ENCODE measurements around the gene FRS2. TPM values are rescaled to one million over a fixed set of nuclear protein-coding genes. Genes with fewer than 3 reads are reported as not detected.
A peak's percentile ranks its signal among the peaks of the same experiment; 100 is the strongest.

The FRS2 gene
- total RNA-seq, 1 experiment from 2014 or later = 25.9 TPM

DNA sequence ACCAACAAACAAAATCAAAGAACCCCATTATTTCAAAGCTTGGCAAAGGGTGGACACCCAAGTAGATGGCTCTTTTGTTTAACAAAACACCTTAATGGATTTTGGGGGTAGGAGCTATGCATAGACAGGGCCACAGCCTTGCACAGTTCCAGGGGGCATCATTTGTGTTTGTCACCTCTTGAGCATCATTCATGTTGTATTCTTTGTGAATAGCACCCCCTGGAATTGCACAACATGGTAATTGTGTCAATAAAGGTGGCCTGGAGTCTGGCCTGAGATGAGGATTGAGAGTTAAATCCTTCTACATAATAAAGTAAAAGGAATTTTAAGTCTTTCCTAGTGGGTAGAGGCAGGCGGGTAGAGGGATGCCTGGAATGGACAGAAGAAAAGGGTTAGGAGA lies 3.3 kb upstream of the FRS2 start:
- no peak for DNase-seq (ENCODE audit: low read depth)

DNA sequence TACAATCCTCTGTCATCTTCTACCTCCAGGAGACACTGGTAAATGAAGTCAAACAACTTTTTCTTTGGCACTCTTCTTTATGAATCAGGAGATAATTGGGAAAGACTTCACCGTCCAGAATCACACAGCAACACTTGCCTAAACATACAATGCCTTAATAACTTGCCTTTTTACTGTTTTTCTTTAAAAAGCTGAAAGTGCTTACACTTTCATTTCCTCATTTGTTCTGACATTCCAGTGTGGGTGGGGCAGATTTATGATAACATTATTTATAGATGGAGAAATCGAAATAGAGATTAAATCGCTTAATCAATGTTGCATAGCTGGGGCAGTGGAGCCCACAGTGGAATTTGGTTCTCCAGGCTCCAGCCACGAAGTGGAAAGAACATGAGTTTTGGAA lies 2.8 kb upstream of the FRS2 start:
- no peak for DNase-seq (ENCODE audit: low read depth)

DNA sequence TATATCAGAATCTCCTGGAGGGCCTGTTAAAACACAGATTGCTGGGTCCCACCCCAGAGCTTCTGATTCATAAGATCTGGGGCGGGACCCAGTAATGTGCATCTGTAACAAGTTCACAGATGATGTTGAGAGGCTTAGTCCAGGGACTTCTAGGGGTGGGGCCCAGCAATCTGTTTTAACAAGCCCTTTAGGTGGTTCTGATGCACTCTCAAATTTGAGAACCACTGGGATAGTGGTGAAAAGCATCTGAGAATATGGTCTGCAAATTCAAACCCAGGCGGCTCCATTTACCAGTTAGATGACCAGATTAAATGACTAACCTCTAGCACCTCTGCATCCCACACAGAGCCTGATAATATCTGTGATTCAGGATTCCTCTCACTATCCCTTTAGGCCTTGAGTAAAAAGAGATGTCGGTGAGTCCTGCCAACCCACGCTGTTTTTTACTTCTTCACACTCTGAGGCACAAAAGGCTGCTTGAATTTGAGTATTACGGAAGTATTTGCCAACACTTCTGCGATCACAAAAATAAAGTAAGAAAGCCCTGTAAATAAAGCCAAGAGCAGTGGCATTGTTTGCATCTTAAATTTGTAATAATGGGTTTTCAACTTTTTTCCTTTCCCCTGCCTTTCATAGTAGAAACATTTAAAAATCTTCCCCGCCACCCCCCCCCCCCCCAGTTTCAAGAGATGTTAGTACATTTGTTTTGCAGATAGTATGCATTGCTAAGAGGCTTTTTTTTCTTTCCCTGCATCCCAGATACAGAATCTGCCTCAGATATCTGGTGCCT lies 1.8 kb upstream of the FRS2 start:
- peak; percentile 63 for DNase-seq (ENCODE audit: low read depth)

DNA sequence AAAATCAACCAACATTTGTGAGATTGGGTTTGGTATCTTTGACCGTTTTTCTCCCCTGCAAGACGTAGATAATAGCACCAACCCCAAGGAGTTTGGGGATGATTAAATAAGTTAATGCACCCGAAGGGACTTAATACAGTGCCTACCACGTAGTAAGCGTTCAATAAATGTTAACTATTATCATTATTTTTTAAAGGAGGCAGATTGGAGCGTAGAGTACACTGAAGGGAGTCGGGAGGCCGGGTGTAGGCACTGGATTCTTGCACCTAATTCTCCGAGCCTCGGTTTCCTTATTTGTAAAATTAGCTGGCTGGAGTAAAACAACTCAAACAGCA lies 367 bp upstream of the FRS2 start:
- no peak for DNase-seq (ENCODE audit: low read depth)

DNA sequence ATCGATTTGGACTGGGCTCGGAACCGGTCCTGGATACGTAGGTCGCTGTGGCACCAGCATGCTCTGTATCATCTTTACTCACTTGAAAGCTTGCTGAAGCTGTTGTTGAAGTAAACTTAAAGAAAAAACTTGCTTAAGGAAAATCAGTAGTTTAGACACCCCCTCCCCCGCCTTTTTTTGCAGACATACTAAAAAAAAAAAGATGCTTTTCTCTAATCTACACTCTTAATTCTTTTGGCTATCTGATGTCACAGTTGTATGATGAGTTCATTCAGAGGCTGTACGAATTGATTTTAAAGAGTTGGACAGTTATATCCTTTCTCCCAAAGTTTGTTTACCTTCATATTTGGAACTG lies 865 bp downstream of the FRS2 start:
- no peak for DNase-seq (ENCODE audit: low read depth)

DNA sequence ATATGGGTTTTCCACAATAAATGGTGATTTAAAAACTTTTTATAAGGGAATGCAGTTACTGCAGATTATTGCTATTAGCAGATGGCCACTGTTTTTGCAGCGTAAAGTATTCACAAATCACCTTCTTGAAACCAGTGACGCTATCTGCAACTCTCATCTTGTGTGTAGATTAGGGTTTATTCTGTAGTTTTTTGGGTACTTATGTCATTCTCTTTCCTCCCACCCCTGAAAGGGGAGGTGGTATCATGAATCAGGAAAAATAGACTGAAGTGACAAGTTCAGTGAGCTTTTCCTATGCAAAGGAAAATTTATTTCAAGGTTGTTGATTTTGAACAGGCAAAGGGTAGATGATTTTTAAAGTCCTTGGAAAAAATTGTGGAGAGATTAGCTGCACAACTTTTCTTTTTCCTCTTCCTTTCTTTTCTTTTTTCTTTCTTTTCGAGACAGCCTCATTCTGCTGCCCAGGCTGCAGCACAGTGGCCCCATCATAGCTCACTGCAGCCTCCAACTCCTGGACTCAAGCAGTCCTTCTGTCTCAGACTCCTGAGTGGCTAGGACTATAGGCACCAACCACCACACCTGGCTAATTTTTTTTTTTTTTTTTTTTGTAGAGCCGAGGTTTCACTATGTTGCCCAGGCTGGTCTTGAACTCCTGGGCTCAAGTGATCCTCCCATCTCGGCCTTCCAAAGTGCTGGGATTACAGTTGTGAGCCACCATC lies 1.6 kb downstream of the FRS2 start:
- DNase-seq (ENCODE audit: low read depth) = no peak

DNA sequence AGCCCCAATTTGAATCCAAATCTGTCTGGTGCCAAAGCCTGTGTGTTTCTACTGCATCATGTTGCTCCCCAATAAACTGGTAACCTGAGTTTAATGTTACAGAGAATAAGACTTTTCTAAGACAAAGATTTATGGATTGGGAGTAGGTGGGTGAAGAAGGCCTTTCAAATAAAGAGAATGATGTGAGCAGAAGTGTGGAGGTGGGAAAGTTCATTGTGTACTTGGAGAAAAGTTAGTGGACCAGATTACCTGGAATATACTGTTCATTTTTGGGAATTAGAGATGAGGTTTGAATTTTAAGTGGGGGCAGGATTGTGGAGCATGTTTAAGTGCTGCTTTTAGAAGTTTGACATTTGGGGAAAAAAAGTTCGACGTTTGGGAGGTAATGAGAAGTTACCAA lies 3.1 kb downstream of the FRS2 start:
- no peak for DNase-seq (ENCODE audit: low read depth)

DNA sequence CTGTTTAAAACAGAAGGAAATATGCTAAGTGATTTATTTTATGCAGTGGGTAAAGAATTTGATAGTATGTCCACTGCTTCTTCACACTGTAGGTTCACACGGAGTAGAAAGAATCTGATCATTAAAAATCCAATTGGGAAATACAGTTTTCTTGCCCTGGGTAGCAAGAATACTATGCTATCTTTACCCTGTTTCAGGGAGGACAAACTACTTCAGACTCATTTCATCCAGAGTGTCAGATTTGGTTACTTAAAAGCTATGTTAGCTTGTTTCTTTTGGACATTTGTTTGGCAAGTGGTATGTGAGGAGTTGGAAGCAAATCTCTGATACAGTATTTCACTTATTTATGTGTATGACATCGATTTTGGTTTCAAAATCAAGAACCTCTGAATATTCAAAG lies 4.3 kb downstream of the FRS2 start:
- DNase-seq (ENCODE audit: low read depth) = no peak

DNA sequence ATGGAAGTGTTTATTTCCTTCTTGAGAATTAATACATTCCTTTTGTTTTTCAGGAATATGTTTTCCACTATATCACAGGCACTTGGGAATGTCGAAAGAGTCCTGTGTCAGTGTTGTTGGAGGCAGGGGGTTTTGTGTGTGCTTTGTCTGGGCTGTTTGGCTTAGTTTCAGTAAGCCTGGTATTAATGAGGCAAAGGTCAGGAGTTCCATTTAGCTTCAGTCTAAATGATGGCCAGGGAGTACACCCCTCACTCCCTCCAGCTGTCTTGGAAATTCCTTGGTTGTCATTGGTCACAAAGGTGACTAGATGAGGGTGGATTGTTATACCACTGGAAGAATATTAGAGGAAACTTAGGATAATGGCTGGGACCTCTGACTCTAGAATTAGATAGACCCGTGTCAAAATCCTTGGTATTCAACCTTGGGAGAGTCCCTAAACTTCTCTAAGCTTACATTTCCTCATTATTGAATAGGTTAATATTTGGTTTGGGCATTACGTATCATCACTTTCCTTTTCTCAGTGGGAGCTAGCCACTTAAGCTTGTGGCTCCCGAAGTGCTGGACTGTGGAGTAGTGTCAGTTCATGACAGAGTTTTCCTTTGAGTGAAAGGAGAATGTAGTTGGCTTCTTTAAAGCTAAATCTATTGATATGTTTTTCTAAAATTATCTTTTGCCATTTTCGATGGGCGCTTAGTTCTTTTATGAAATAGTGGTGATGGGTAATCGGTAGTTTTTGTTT lies 5.2 kb downstream of the FRS2 start:
- peak; percentile 50 for DNase-seq (ENCODE audit: low read depth)

DNA sequence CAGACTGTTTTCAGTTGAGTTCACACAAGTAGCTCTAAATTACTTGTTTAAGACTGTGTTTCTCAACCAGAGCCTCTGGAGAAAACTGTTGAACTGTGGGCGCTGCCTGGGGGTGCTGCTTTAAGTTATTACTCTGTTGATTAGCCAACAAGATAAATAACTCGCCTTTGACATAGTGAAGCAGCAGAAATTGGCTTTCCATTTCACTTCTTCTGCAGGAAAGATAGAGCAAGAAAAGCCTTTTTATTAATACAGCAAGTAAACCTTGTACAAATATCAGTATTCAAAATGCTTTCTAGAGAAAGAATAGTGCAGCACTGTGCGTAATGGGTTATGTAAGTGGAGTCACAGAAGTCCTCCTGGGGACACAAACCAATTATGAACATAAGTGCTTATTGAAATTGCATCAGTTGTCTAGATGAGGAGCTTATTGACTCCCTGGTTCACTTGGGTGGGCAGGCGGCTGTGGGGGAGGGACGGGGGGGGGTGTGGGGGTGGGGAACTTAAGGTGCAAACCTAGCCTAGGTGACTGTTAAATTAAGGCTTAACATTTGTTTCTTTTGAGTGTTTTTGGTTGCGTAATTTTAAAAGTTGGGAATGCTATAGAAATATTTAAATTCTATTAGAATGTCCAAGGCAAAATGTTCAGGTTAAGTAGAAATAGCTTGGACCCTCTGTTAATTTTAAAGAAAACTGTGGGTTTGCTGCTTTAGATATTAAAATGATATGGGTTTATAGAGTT lies 6.3 kb downstream of the FRS2 start:
- DNase-seq (ENCODE audit: low read depth) = no peak

DNA sequence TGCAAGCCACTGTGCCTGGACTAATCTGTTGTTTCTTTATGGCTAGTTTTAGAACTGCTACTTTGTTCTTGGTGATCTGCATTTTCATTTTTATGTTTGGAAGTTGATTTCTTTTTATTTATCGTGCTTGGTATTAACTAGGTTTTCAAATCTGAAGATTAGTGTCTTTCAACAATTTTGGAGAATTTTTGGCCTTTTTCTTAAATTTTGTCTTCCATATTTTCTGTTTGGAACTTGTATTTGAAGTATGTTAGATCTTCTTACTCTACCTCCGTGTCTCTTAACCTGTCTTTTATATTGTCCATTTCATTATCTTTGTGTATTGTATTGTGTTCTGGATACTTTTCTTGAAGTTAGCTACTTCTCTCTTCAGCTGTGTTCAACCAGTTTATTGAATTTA lies 9.5 kb downstream of the FRS2 start:
- DNase-seq (ENCODE audit: low read depth) = no peak

DNA sequence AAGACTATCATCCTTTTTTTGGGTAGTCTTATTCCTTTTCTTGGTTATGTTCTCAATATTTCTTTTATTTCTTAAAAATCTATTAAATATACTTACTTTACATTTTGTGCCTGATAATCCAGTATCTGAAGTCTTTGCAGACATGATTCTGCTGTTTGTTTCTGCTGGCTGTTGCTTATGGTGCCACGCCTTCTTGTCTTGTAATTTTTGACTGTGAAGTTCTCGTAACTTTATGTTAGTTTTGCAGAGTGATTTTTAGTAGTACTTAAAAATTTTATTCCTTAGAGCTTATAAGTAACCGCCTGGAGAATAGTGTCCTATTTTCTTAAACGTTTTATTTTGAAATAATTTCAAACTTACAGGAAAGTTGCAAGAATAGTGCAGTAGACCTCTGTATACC lies 10.5 kb downstream of the FRS2 start:
- DNase-seq (ENCODE audit: low read depth) = no peak

DNA sequence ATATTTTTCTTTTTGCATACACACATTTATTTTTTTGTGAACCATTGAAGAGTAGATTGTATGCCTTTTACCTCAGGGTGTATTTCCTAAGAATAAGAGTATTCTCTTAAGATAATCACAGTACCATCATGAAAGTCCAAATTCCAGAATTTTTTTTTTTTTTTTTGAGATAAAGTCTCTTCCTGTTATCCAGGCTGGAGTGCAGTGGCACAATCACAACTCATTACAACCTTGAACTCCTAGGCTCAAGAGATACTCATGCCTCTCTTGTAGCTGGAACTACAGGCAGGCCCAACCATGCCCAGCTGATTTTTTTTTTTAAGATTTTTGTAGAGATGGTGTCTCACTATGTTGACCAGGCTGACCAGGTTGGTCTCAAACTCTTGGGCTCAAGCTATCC lies 10.9 kb downstream of the FRS2 start:
- DNase-seq (ENCODE audit: low read depth) = no peak

DNA sequence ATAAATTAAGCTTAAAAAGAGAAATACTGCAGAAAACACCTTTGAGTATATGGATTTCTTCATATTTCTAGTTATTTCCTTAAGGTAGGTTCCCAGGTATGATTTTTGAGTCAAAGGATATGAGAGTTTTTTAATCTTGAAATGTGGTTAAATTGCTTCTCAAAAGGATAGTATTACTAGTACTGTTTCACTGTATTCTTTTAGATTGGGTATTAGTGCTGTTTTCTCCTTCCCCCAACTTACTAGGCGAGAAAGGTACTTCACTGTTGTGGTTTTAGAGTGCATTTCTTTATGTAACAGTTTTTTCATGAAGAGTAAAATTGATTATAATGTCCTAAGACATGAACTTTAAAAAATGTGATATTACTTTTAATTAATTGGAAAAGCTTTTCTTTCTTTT lies 13.5 kb downstream of the FRS2 start:
- DNase-seq (ENCODE audit: low read depth) = no peak

DNA sequence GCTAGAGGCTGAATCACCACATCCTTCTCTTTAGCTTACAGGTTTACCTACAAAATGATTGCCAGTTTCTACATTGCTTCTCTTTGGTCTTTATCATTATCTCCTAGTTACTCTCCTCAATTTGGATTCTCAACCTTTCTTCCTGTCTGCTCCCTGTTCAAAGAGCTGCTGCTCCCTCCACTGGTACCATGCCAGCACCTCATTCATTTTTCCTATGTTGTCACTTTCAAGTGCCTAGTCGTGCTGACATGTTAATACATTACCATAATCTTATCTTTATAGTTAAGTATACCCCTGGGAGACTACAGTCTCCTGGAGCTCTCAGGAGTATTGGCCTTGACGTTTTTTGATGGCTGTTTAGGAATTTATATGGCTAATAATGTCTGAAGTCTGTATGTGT lies 14.2 kb downstream of the FRS2 start:
- no peak for DNase-seq (ENCODE audit: low read depth)

DNA sequence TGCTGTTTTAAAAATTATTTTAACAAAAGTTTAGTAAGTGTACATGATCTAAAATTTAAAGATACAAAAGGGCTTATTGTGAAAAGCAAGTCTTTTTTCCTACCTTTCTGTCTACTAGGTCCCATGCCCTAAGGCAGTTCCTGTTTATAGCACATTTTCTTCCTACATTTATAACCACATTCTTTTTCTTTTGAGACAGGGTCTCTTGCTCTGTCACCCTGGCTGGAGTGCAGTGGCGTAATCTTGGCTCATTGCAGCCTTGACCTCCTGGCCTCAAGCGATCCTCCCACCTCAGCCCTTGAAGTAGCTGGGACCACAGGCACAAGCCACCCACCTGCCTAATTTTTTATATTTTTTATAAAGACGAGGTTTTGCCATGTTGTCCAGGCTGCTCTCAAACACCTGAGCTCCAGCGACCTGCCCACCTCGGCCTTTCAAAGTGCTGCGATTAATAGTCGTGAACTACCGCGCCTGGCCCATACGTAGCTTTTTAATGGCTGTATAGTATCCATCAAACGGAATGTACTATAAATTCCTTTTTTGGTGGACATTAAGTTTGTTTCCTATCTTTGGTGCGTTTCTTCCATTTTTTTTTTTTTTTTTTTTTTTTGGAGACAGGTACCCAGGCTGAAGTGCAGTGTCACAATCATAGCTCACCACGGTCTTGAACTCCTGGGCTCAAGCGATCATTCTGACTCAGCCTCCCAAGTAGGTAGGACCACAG lies 20.9 kb downstream of the FRS2 start:
- peak; percentile 60 for DNase-seq (ENCODE audit: low read depth)

DNA sequence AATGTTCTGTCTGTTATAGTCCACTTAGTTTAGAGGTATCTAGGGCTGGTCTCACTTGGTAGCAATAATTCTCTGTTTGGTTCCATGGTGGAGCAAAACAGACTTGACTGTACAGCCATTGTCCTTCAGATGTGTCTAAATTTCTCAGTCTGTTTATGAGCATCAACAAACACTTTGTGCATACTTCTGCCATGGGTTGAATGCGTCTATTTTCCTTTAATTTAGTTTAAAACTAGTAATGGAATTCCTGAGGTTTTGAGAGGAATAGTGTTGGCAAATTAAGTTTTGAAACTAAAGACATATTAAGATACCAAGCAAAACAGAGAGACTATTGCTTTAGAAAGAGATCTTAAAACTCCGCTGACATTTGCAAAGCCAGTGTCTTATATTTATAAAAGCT lies 22.6 kb downstream of the FRS2 start:
- no peak for DNase-seq (ENCODE audit: low read depth)

DNA sequence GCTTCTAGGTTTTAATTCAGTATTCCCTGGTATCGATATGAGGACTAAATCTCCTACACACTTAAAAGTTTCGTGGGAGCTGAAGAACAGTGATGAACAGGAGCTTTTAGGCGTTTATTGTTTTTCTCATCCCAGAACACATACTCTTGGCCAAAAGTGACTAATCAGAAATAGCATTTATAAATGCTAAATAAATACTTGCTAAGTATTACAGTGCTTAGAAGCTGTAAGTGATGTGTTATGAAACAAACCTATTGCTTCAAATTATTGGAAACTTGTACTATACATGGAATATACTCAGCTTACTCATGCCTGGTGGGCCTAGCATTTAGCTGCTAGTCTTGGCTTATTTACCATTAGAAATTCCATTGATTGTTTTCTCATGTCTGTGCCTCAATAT lies 24.9 kb downstream of the FRS2 start:
- DNase-seq (ENCODE audit: low read depth) = no peak

DNA sequence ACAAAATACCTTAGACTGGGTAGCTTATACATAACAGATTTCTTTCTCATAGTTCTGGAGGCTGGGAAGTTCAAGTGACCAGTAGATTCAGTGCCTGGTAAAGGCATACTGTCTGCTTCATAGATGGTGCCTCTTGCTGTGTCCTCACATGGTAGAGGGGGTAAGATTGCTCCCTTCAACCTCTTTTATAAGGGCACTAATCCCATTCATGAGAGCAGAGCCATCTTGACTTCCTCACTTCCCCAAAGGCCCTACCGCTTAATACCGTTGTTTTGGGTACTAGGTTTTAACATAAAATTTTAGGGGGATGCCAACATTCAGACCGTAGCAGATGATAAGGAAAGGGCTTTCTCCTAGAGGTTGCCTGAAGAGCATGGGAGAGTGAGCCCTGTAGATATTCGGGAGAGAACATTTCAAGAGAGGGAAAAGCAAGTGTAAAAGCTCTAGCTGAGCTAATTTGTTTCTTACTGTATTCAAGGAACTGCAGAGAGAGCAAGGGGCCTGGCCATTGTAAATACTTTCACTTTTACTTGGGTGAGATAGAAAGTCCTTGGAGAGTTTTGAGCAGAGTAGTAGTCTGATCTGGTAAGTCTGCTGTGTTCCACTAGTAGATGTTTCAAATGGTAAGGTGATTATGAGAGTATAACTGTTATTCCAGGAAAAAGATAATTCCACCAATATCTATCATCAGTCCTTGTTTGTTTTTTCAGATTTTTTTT lies 27.3 kb downstream of the FRS2 start:
- DNase-seq (ENCODE audit: low read depth) = peak; percentile 50

DNA sequence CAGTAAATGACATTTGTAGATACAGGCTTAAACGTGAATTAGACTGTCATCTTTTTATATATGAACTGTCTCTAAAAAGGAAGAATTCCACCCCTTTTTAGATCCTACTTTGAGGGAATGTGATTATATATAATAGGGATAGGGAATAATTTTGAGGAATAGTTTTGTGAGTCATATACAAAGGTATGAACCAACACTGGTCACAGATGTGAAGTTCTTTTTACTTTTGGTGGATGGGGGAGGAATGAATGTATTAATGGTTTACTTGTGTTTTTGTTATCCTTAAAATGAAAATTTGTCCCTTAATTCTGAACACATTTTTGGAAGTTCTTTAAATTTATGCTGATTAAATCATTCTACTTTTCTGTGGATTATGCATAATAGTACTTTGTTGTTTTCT lies 30.4 kb downstream of the FRS2 start:
- peak; percentile 35 for DNase-seq (ENCODE audit: low read depth)

Measured in M059J (cell line).